MM.1S (cell line): ENCODE results near the gene KTN1.

Experiments
- EZH2phosphoT487 ChIP-seq: fragments of 300-600 bp; sonication (generic); IDR thresholded peaks from 2 replicates; pipeline ENCODE4 v1.6.1; 2018; ENCODE audit warnings: antibody characterized with exemption, low read length
- TF ChIP-seq, protein P1 (sequence below): fragments of 300-600 bp; sonication (generic); IDR thresholded peaks from 2 replicates; pipeline ENCODE4 v1.5.1; 2016; ENCODE audit warnings: antibody characterized with exemption, low read length, mixed read lengths

DNA sequence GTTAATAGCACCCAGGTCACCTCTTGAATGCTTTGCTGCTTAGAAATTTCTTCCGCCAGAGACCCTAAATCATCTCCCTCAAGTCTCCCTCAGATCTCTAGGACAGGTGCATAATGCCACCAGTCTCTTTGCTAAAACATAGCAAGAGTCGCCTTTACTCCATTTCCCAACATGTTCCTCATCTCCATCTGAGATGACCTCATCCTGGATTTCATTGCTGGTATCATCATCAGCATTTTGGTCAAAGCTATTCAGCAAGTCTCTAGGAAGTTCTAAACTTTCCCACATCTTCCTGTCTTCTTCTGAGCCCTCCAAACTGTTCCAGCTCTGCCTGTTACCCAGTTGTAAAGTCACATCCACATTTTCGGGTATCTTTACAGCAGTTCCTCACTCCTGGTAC lies 41.0 kb downstream of the KTN1 start:
- TF ChIP-seq, protein P1, sequence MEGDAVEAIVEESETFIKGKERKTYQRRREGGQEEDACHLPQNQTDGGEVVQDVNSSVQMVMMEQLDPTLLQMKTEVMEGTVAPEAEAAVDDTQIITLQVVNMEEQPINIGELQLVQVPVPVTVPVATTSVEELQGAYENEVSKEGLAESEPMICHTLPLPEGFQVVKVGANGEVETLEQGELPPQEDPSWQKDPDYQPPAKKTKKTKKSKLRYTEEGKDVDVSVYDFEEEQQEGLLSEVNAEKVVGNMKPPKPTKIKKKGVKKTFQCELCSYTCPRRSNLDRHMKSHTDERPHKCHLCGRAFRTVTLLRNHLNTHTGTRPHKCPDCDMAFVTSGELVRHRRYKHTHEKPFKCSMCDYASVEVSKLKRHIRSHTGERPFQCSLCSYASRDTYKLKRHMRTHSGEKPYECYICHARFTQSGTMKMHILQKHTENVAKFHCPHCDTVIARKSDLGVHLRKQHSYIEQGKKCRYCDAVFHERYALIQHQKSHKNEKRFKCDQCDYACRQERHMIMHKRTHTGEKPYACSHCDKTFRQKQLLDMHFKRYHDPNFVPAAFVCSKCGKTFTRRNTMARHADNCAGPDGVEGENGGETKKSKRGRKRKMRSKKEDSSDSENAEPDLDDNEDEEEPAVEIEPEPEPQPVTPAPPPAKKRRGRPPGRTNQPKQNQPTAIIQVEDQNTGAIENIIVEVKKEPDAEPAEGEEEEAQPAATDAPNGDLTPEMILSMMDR = no peak
- no peak for TF ChIP-seq EZH2phosphoT487
